GM12865 (cell line): ENCODE data around the gene CABLES2.

Source experiments
- DNase-seq: peaks from one replicate; pipeline ENCODE4 v3.0.0; 2010; ENCODE audit warnings: low read depth
- H3K4me3 ChIP-seq: 2 replicates; pipeline ENCODE4 v1.5.1; 2011; ENCODE audit warnings: mild to moderate bottlenecking, low read depth, low read length, control low read depth
- CTCF ChIP-seq: IDR thresholded peaks from 2 replicates; pipeline ENCODE4 v1.5.1; 2011; ENCODE audit warnings: low read length, control low read depth, low read depth, inconsistent platforms; ENCODE audit not compliant: insufficient read depth; ENCODE audit errors: missing control alignments

The CABLES2 gene

GRCh38 chr20:62370807-62371587 is 36.1 kb downstream of the CABLES2 start:
- H3K4me3 ChIP-seq: no peak overlapping the region
- no peak for DNase-seq
- TF ChIP-seq CTCF: no peak

- peak; percentile 31 for DNase-seq
- no peak overlapping the region for H3K4me3 ChIP-seq
- TF ChIP-seq CTCF: no peak
Measured at GRCh38 chr20:62370115-62370806, 36.8 kb downstream of the CABLES2 start.

GRCh38 chr20:62369815-62370114 is 37.3 kb downstream of the CABLES2 start:
- no peak for TF ChIP-seq CTCF
- DNase-seq: no peak
- no peak overlapping the region for H3K4me3 ChIP-seq

GRCh38 chr20:62368976-62369814 is 37.9 kb downstream of the CABLES2 start:
- DNase-seq: no peak
- peak; percentile 27 for TF ChIP-seq CTCF
- H3K4me3 ChIP-seq: no peak overlapping the region

GRCh38 chr20:62368392-62368975 is 38.6 kb downstream of the CABLES2 start:
- no peak for TF ChIP-seq CTCF
- DNase-seq: no peak
- no peak overlapping the region for H3K4me3 ChIP-seq

- no peak for TF ChIP-seq CTCF
- peak; percentile 30 for DNase-seq
- peak overlapping the region; percentile 22; the same call in 1 of the 2 replicates for H3K4me3 ChIP-seq
Measured at GRCh38 chr20:62367633-62368391, 39.3 kb downstream of the CABLES2 start.
